Sigmoid colon (tissue), 7 donors: ENCODE measurements around the gene RAB31. TPM values are rescaled to one million over a fixed set of nuclear protein-coding genes. Genes with fewer than 3 reads are reported as not detected.

Experiments
- DNase-seq: peaks from one replicate; pipeline ENCODE4 v3.0.0-alpha.2; 2019
- H3K27ac ChIP-seq, 4 donors: fragments of 200-600 bp; sonication (generic); one replicate each; pipeline ENCODE4 v1.5.1; 2016 to 2019; ENCODE audit warnings: mild to moderate bottlenecking in 1 of 4
- H3K27me3 ChIP-seq, 3 donors: fragments of 200-600 bp; sonication (generic); one replicate each; pipeline ENCODE4 v1.5.1; 2019; ENCODE audit warnings: mild to moderate bottlenecking in 1 of 3
- H3K36me3 ChIP-seq, 4 donors: fragments of 200-600 bp; sonication (generic); one replicate each; pipeline ENCODE4 v1.5.1; 2016 to 2019
- H3K4me1 ChIP-seq, 4 donors: fragments of 200-600 bp; sonication (generic); one replicate each; pipeline ENCODE4 v1.5.1; 2017 to 2019
- H3K4me3 ChIP-seq, 4 donors: fragments of 200-600 bp; sonication (generic); one replicate each; pipeline ENCODE4 v1.5.1; 2017 to 2019; ENCODE audit warnings: mild to moderate bottlenecking in 2 of 4, moderate library complexity in 1 of 4
- H3K9me3 ChIP-seq, 4 donors: fragments of 200-600 bp in 3 of 4; sonication (generic) in 3 of 4; one replicate each; pipeline versions ENCODE4 v1.5.1 to v1.6.1; 2013 to 2019
- EP300 ChIP-seq, 4 donors: sonication (generic); formaldehyde crosslinking; IDR thresholded peaks; one replicate each; pipeline ENCODE4 v1.6.1; 2017; ENCODE audit warnings: antibody characterized with exemption in 4 of 4
- POLR2A ChIP-seq, 2 donors: fragments of 450-650 bp; IDR thresholded peaks; one replicate each; pipeline ENCODE4 v1.6.1; 2016; ENCODE audit warnings: antibody characterized with exemption in 2 of 2, mild to moderate bottlenecking in 2 of 2, moderate library complexity in 2 of 2
- POLR2AphosphoS5 ChIP-seq, 4 donors: sonication (generic); formaldehyde crosslinking; IDR thresholded peaks; one replicate each; pipeline ENCODE4 v1.6.1; 2017; ENCODE audit warnings: antibody characterized with exemption in 4 of 4
- WGBS, 2 donors: extraction: QIAGEN DNeasy Blood & Tissue Kit; methylation state at CpG; one replicate each; pipeline ENCODE4 v1.1.7; 2013; 5-methylcytosine and 5-hydroxymethylcytosine counted together
- intact Hi-C: fragments of 100-400 bp; cut with DNase I; formaldehyde crosslinking; loops from one replicate; pipeline ENCODE4 v1.15.1; 2023
- polyA plus RNA-seq, 3 donors: library from polyadenylated mRNA; stranded (reverse); fragments of 200-250 nt; gene quantifications; one replicate each; pipeline ENCODE4 v1.2.3, GENCODE V29; 2013
- total RNA-seq, 4 donors: library from RNA; depleted of rRNA; stranded (reverse); fragments of >200 nt; gene quantifications; one replicate each; pipeline ENCODE4 v1.1.0, GENCODE V29; 2016
- TF ChIP-seq, protein P1 (sequence below), 4 experiments: fragments of 450-650 bp in 3 of 4; fragments of 200-600 bp in 1 of 4; IDR thresholded peaks; one replicate each; pipeline ENCODE4 v1.5.1; 2016 to 2019; ENCODE audit warnings: antibody characterized with exemption in 4 of 4, mild to moderate bottlenecking in 3 of 4, moderate library complexity in 2 of 4
- donor health status: healthy with polysubstance abuse.
- donor health status: Bipolar disorder and iron deficiency.
- donor health status: healthy.

RAB31 gene
- total and polyA plus RNA-seq, 7 donors, result 16.2 to 74.6 (median 52.0) TPM

DNA sequence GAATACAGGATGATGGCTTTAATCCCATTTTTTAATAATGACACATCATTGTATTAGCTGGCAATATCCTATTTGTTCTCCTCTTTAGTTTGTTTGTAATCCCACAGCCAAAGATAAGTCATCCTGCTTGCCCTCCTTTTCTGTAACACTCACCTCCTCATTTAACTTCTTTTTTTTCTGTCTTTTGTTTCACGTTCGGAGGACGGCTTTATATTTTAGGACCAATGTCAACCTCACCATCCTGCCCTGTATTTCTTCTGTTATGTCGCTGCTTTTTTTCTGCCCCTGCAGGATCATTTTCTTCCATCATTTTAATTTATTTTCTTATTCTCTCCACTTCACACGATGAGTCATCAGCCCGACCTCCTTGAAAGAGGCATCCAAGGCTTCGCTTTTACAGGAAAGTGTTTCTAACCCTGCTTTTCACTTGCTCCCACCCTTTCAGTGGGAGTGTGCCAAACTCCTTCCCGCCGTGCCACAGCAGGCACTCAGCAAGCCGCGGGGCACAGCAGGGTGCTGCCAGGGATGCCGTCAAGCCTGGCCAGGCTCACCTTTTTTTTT, 11.4 kb downstream of the RAB31 start:
- Histone ChIP-seq H3K4me3 (peak overlapping the region in 3 of 4 donors; percentile 8 to 23 (median 9)), H3K27me3 (no peaks in the 10 kb centered on the region), H3K27ac (peak overlapping the region; percentile 42 to 77 (median 64)), H3K4me1 (peaks cover 0 to 34% (median 10%) of the 10 kb centered on the region in 4 donors), H3K36me3 (peaks cover 0 to 8% (median 0%) of the 10 kb centered on the region in 4 donors), H3K9me3 (no peaks in the 10 kb centered on the region)
- peak in 3 of 4 donors; percentile 30 to 41 (median 32) for TF ChIP-seq POLR2AphosphoS5 (IDR thresholded peaks at IDR 0.05)
- TF ChIP-seq, protein P1, sequence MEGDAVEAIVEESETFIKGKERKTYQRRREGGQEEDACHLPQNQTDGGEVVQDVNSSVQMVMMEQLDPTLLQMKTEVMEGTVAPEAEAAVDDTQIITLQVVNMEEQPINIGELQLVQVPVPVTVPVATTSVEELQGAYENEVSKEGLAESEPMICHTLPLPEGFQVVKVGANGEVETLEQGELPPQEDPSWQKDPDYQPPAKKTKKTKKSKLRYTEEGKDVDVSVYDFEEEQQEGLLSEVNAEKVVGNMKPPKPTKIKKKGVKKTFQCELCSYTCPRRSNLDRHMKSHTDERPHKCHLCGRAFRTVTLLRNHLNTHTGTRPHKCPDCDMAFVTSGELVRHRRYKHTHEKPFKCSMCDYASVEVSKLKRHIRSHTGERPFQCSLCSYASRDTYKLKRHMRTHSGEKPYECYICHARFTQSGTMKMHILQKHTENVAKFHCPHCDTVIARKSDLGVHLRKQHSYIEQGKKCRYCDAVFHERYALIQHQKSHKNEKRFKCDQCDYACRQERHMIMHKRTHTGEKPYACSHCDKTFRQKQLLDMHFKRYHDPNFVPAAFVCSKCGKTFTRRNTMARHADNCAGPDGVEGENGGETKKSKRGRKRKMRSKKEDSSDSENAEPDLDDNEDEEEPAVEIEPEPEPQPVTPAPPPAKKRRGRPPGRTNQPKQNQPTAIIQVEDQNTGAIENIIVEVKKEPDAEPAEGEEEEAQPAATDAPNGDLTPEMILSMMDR (IDR thresholded peaks at IDR 0.05), result no peak
- 70 to 72% methylated on average over 12 of the region's 12 CpGs for WGBS, 2 donors
- intact Hi-C loops, result no loop called here
- peak; percentile 78 for DNase-seq

DNA sequence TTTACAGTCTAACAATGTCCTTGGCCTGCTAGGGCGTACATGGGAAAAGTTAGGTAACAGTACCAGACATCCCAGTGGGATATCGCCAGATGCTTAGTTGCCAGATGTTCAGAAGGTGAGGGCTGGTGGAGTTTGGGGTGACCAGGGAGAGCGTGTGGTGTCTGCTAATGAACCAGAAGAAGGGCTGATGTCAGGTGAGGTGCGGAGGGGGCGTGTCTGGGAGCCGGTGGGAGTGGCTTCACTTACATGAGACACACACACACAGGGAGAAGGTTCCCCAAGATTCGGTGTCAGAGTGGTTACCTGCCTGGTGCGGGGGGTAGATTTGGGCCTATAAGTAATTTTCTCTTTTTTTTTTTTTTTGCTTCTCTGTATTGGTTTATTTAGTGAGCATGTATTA, 12.2 kb downstream of the RAB31 start:
- peaks cover 0 to 8% (median 0%) of the 10 kb centered on the region in 4 donors for H3K36me3 ChIP-seq
- H3K27ac ChIP-seq, result peak overlapping the region in 2 of 4 donors; percentile 75 to 77
- H3K9me3 ChIP-seq, result no peaks in the 10 kb centered on the region
- 77 to 94% methylated on average over 8 of the region's 8 CpGs for WGBS, 2 donors
- H3K4me3 ChIP-seq, result no peak overlapping the region
- peak; percentile 60 for DNase-seq
- intact Hi-C loops, result no loop called here
- TF ChIP-seq POLR2AphosphoS5 (IDR thresholded peaks at IDR 0.05) (no peak), EP300 (IDR thresholded peaks at IDR 0.05) (no peak), POLR2A (IDR thresholded peaks at IDR 0.05) (no peak)
- TF ChIP-seq, protein P1 (IDR thresholded peaks at IDR 0.05), result no peak
- no peaks in the 10 kb centered on the region for H3K27me3 ChIP-seq
- H3K4me1 ChIP-seq, result peaks cover 0 to 29% (median 8%) of the 10 kb centered on the region in 4 donors

DNA sequence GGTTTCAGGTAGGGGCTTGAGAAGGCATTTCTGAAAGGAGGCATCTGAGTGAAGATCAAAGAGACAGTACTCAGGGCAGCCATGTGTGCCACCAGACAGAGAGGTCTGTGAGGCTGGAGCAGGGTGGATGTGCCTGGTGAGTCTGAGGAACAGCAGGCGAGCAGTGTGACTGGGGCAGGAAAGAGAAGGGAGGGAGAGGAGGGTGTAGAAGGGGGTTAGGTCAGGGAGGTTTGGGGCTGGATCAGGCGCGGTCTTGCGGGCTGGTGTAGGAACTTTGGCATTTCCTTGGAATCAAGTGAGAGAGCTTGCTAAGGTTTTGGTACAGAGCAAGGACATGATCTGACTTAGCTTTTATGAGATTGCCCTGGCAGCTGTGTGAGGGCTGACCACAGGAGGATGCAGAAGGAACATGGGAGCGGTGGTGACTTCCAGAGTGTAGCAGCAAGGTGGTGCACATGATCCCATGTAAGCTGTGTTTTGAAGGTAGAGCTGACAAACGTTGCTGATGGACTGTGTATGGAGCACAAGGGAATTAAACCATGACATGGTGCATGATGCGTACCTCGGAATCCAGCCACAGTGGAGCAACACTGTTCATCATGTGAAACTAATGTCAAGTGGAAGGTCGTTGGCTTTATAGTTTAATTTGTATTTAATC, 13.9 kb downstream of the RAB31 start:
- H3K36me3 ChIP-seq, result peaks cover 0 to 8% (median 0%) of the 10 kb centered on the region in 4 donors
- H3K27me3 ChIP-seq, result no peaks in the 10 kb centered on the region
- 71 to 82% methylated on average over 9 of the region's 9 CpGs for WGBS, 2 donors
- TF ChIP-seq EP300 (IDR thresholded peaks at IDR 0.05) (no peak), POLR2AphosphoS5 (IDR thresholded peaks at IDR 0.05) (no peak), POLR2A (IDR thresholded peaks at IDR 0.05) (no peak)
- TF ChIP-seq, protein P1 (IDR thresholded peaks at IDR 0.05), result no peak
- no peaks in the 10 kb centered on the region for H3K9me3 ChIP-seq
- H3K27ac ChIP-seq, result no peak overlapping the region
- DNase-seq, result peak; percentile 29
- intact Hi-C loops, result no loop called here
- peaks cover 0 to 39% (median 17%) of the 10 kb centered on the region in 4 donors for H3K4me1 ChIP-seq
- no peak overlapping the region for H3K4me3 ChIP-seq

DNA sequence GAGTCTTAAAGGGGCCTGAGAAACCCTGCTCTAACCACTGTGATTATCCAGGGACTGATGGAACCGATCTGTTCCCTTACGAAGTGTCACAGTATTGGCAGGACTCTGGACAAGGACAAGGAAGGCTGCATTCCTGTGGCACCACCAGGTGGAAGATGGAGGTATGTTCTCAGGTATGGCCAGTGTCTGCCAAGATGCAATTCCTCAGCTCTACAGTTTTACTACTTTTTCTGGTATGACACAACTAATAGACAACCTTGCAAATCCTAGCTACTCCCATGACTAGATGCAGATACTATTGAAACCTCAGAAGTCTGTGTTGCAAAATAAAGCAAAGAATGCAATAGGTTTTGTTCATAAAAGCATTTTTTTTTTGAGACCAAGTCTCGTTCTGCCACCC, 14.6 kb downstream of the RAB31 start:
- Histone ChIP-seq H3K9me3 (no peaks in the 10 kb centered on the region), H3K4me3 (no peak overlapping the region), H3K36me3 (peaks cover 0 to 8% (median 0%) of the 10 kb centered on the region in 4 donors), H3K27ac (no peak overlapping the region), H3K27me3 (no peaks in the 10 kb centered on the region), H3K4me1 (peaks cover 0 to 39% (median 17%) of the 10 kb centered on the region in 4 donors)
- WGBS, 2 donors, result 42 to 74% methylated on average over 3 of the region's 3 CpGs
- no peak for DNase-seq
- intact Hi-C loops, result no loop called here
- TF ChIP-seq, protein P1 (IDR thresholded peaks at IDR 0.05), result no peak
- TF ChIP-seq POLR2AphosphoS5 (IDR thresholded peaks at IDR 0.05) (no peak), POLR2A (IDR thresholded peaks at IDR 0.05) (no peak), EP300 (IDR thresholded peaks at IDR 0.05) (no peak)
